K562 (cell line): Measurements from ENCODE around the gene MGAT1. TPM values are rescaled to one million over a fixed set of nuclear protein-coding genes. Genes with fewer than 3 reads are reported as not detected.

ENCODE experiments used
- ATAC-seq: fragments of 200-7000 bp; cut with Tn5 transposase; 3 replicates; pipeline ENCODE4 v1.9.1; 2020; ENCODE audit warnings: moderate library complexity
- BruUV-seq: library from RNA; stranded (reverse); fragments of 400-500 nt; replicated peaks from 2 replicates; lab custom pipeline; 2021; lab: Mats Ljungman, UMichigan
- CTCF ChIA-PET: fragments of 300-600 bp; formaldehyde crosslinking; extraction: SDS; loops from one replicate; lab custom pipeline; 2021; ENCODE audit warnings: low intra/inter-chr PET ratio; lab: Yijun Ruan, JAX
- POLR2A ChIA-PET: fragments of 300-600, 350-650 bp; sonication (Branson Sonifier 250); formaldehyde crosslinking; extraction: SDS; loops from one replicate; lab custom pipeline; 2021; ENCODE audit warnings: antibody characterized with exemption, inconsistent platforms; lab: Yijun Ruan, JAX
- DNase-seq, 4 experiments: peaks; one replicate each; pipeline versions ENCODE4 v3.0.0 to v3.0.0-alpha.2; 2011 to 2018; ENCODE audit warnings: low spot score in 3 of 4, mixed read lengths in 3 of 4; ENCODE audit errors: extremely low read depth in 1 of 4
- FAIRE-seq: peaks from 2 replicates; lab custom pipeline; 2011; peaks lifted over from hg19 to GRCh38; lab: Jason Lieb, UNC
- H2AFZ ChIP-seq: 2 replicates; pipeline ENCODE4 v1.6.0; 2011; ENCODE audit warnings: low read depth, low read length, control low read depth, inconsistent platforms
- H3K27ac ChIP-seq: fragments of 200-600 bp; 3 replicates; pipeline ENCODE4 v1.8.0; 2011; ENCODE audit warnings: low read depth, mild to moderate bottlenecking, control low read depth, inconsistent platforms, low read length, moderate library complexity, mixed read lengths; ENCODE audit errors: extremely low read depth
- H3K27me3 ChIP-seq, 2 experiments: fragments of 300-600 bp in 1 of 2; 2 replicates in 1 of 2; 3 replicates in 1 of 2; pipeline versions ENCODE4 v1.6.0 to v1.8.0; 2011; ENCODE audit warnings: inconsistent platforms in 2 of 2, low read length in 2 of 2, mild to moderate bottlenecking in 1 of 2, mixed read lengths in 1 of 2, moderate library complexity in 1 of 2; ENCODE audit not compliant: control insufficient read depth in 2 of 2, insufficient read depth in 2 of 2
- H3K36me3 ChIP-seq: fragments of 300-600 bp; 3 replicates; pipeline ENCODE4 v1.8.0; 2011; ENCODE audit warnings: mild to moderate bottlenecking, low read length, inconsistent platforms; ENCODE audit not compliant: control insufficient read depth, insufficient read depth
- H3K4me1 ChIP-seq, 2 experiments: fragments of 200-600 bp in 1 of 2; replicated peaks in 1 of 2; 2 replicates in 1 of 2; 3 replicates in 1 of 2; pipeline versions ENCODE4 v1.5.1 to v1.8.0; 2011; ENCODE audit warnings: inconsistent platforms in 2 of 2, low read length in 2 of 2, mild to moderate bottlenecking in 1 of 2, mixed read lengths in 1 of 2, moderate library complexity in 1 of 2; ENCODE audit not compliant: control insufficient read depth in 2 of 2, insufficient read depth in 2 of 2
- H3K4me2 ChIP-seq: 2 replicates; pipeline ENCODE4 v1.6.1; 2011; ENCODE audit warnings: low read length, control low read depth, inconsistent platforms, mixed read lengths; ENCODE audit not compliant: insufficient read depth
- H3K4me3 ChIP-seq: fragments of 200-600 bp; sonication (generic), shearing (Covaris generic); 2 replicates; pipeline ENCODE4 v1.5.1; 2016; ENCODE audit warnings: control low read depth, inconsistent platforms
- H3K79me2 ChIP-seq: fragments of 200-600 bp; 3 replicates; pipeline ENCODE4 v1.8.0; 2011; ENCODE audit warnings: low read length, inconsistent platforms; ENCODE audit not compliant: control insufficient read depth, insufficient read depth
- H3K9ac ChIP-seq, 2 experiments: 2 replicates each; pipeline versions ENCODE4 v1.6.0 to v1.6.1; 2011; ENCODE audit warnings: low read depth in 2 of 2, low read length in 2 of 2, control low read depth in 1 of 2, inconsistent platforms in 1 of 2, mild to moderate bottlenecking in 1 of 2, mixed read lengths in 1 of 2; ENCODE audit not compliant: insufficient read depth in 1 of 2
- H3K9me1 ChIP-seq: one replicate; pipeline ENCODE4 v1.6.0; 2011; ENCODE audit warnings: inconsistent platforms, mild to moderate bottlenecking, low read length, moderate library complexity; ENCODE audit not compliant: control insufficient read depth, insufficient read depth
- H3K9me3 ChIP-seq: replicated peaks from 2 replicates; pipeline ENCODE4 v1.5.1; 2011; ENCODE audit warnings: low read depth, low read length, inconsistent platforms; ENCODE audit not compliant: control insufficient read depth, insufficient read depth
- H4K20me1 ChIP-seq: replicated peaks from 2 replicates; pipeline ENCODE4 v1.6.1; 2011; ENCODE audit warnings: low read length, inconsistent platforms, mixed read lengths; ENCODE audit not compliant: control insufficient read depth, insufficient read depth
- CBX3 ChIP-seq, 2 experiments: IDR thresholded peaks; 1 replicate in 1 of 2; 2 replicates in 1 of 2; pipeline ENCODE4 v1.6.1; 2012; ENCODE audit warnings: inconsistent platforms in 2 of 2, low read length in 2 of 2, borderline replicate concordance in 1 of 2, control low read depth in 1 of 2
- CBX5 ChIP-seq: IDR thresholded peaks from 2 replicates; pipeline ENCODE4 v1.6.1; 2014; ENCODE audit warnings: low read depth, borderline replicate concordance
- CHD1 ChIP-seq: fragments of 200-600 bp; sonication (generic); IDR thresholded peaks from one replicate; pipeline ENCODE4 v1.6.1; 2012; ENCODE audit warnings: mild to moderate bottlenecking, moderate library complexity, low read length, inconsistent platforms
- ELF4 ChIP-seq: fragments of 450-650 bp; formaldehyde crosslinking; IDR thresholded peaks from 2 replicates; pipeline ENCODE4 v1.4.0; 2022; ENCODE audit warnings: missing genetic modification characterization
- ESRRB ChIP-seq: fragments of 250-450 bp; sonication (Bioruptor Pico); IDR thresholded peaks from 2 replicates; pipeline ENCODE4 v1.5.0; 2020; ENCODE audit warnings: mild to moderate bottlenecking, moderate library complexity, borderline replicate concordance
- EZH2 ChIP-seq: IDR thresholded peaks from 2 replicates; pipeline ENCODE4 v1.6.1; 2012; ENCODE audit warnings: low read depth, mild to moderate bottlenecking, inconsistent platforms, low read length, borderline replicate concordance
- MAFK ChIP-seq: IDR thresholded peaks from 2 replicates; pipeline ENCODE4 v1.6.1; 2011; ENCODE audit warnings: low read length, improper control_type of control experiment
- MTA3 ChIP-seq: fragments of 450-650 bp; formaldehyde crosslinking; IDR thresholded peaks from 2 replicates; pipeline ENCODE4 v1.6.1; 2017; ENCODE audit warnings: mild to moderate bottlenecking, borderline replicate concordance
- PPARD ChIP-seq: fragments of 250-450 bp; sonication (Bioruptor Pico); IDR thresholded peaks from 2 replicates; pipeline ENCODE4 v1.8.0; 2022; ENCODE audit warnings: inconsistent platforms, mild to moderate bottlenecking, moderate library complexity
- RBM25 ChIP-seq: fragments of 200-400 bp; formaldehyde crosslinking; IDR thresholded peaks from 2 replicates; pipeline ENCODE4 v1.6.1; 2018; ENCODE audit warnings: low read length, low read depth, moderate library complexity; ENCODE audit not compliant: severe bottlenecking
- SOX6 ChIP-seq: fragments of 450-650 bp; IDR thresholded peaks from 2 replicates; pipeline ENCODE4 v1.6.1; 2014; ENCODE audit warnings: mild to moderate bottlenecking
- TRIM24 ChIP-seq, 2 experiments: fragments of 450-650 bp; IDR thresholded peaks; 2 replicates each; pipeline ENCODE4 v1.6.1; 2016
- TRIM28 ChIP-seq: fragments of 450-650 bp; IDR thresholded peaks from 2 replicates; pipeline ENCODE4 v1.6.1; 2017
- XRCC3 ChIP-seq: fragments of 450-650 bp; IDR thresholded peaks from 2 replicates; pipeline ENCODE4 v1.6.1; 2017; ENCODE audit warnings: mild to moderate bottlenecking, moderate library complexity
- ZBTB2 ChIP-seq: fragments of 450-650 bp; IDR thresholded peaks from 2 replicates; pipeline ENCODE4 v1.6.1; 2016; ENCODE audit warnings: antibody characterized with exemption
- ZFX ChIP-seq: sonication (generic); formaldehyde crosslinking; IDR thresholded peaks from 2 replicates; pipeline ENCODE4 v1.8.0; 2022; ENCODE audit warnings: mild to moderate bottlenecking, missing genetic modification reagents, moderate library complexity
- ZNF280A ChIP-seq: fragments of 450-650 bp; IDR thresholded peaks from 2 replicates; pipeline ENCODE4 v1.6.1; 2018; ENCODE audit warnings: mild to moderate bottlenecking, low read depth; ENCODE audit not compliant: partially characterized antibody
- ZNF75A ChIP-seq: fragments of 450-650 bp; formaldehyde crosslinking; IDR thresholded peaks from 2 replicates; pipeline ENCODE4 v1.4.0; 2020; ENCODE audit warnings: mild to moderate bottlenecking
- WGBS: fragments of 100-300 bp; shearing (Covaris generic); methylation state at CpG from one replicate; pipeline ENCODE4 v1.1.6; 2016; ENCODE audit warnings: low coverage, mixed read lengths; ENCODE audit not compliant: insufficient coverage; ENCODE audit errors: missing lambda C conversion rate; 5-methylcytosine and 5-hydroxymethylcytosine counted together
- in situ Hi-C: fragments of 300-500 bp; cut with MboI; formaldehyde crosslinking; loops from 4 replicates; pipeline ENCODE4 v1.15.0; 2018; ENCODE audit warnings: inconsistent platforms, mixed read lengths
- intact Hi-C: fragments of 100-400 bp; cut with micrococcal nuclease; formaldehyde crosslinking; loops from 2 replicates; pipeline ENCODE4 v1.14.2; 2022
- polyA plus RNA-seq, 8 experiments: library from polyadenylated mRNA; depleted of rRNA in 4 of 8; stranded (reverse) in 5 of 8; unstranded in 3 of 8; fragments of >200 nt; fragmentation: Nextera tagmentation in 2 of 8; fragmentation: Illumina TruSeq in 1 of 8; extraction: Ambion mirVana in 2 of 8; extraction: Trizol in 1 of 8; gene quantifications; 2 replicates each; pipeline versions ENCODE4 v1.2.1 to v1.2.3, GENCODE V29; 2011 to 2014; ENCODE audit warnings: inconsistent platforms in 1 of 8, missing spikeins in 1 of 8
- total RNA-seq, 7 experiments: library from RNA; depleted of rRNA in 6 of 7; stranded (reverse); fragments of >200 nt in 6 of 7; fragmentation: Illumina TruSeq in 2 of 7; extraction: Trizol in 2 of 7; gene quantifications; 2 replicates each; pipeline versions ENCODE4 v1.2.1 to v1.2.3, GENCODE V29; 2011 to 2021; ENCODE audit warnings: low replicate concordance in 1 of 7

MGAT1 gene
- total and polyA plus RNA-seq, 9 of the 15 experiments (the other 6 are each of a cell fraction or from before 2014, with no cell fraction given) = 3.9 to 82.7 (median 44.5) TPM

GRCh38 chr5:180802325-180803180 lies at the start of gene MGAT1 (continued):
- TF ChIP-seq CHD1 = peak; percentile 70
- TF ChIP-seq, all 486 proteins: peak for 92

GRCh38 chr5:180850434-180851078 lies 48.0 kb upstream of the MGAT1 start:
- Histone ChIP-seq H3K36me3 (peaks cover 59% of the 10 kb centered on the region), H3K27me3 (no peaks in the 10 kb centered on the region)
- in situ Hi-C loops = no loop called here
- TF ChIP-seq XRCC3 (peak; percentile 59; the same call in 1 of the 2 replicates), TRIM28 (0 out of 2 replicates have a peak, but pooled peaks have one; percentile 27), RBM25 (peak; percentile 71), MAFK (no peak), ELF4 (CRISPR knock-in tag) (no peak), CBX3 (IDR thresholded peaks at IDR 0.05; ENCODE audit: borderline replicate concordance in 1 of 2, low read length in 2 of 2) (peak in 1 of 2 experiments; percentile 88; a peak in 1 of 3 replicates), ZFX (0 out of 2 replicates have a peak, but pooled peaks have one; percentile 16), ZNF280A (peak; percentile 76), ZBTB2 (no peak), MTA3 (0 out of 2 replicates have a peak, but pooled peaks have one; percentile 21), ESRRB (CRISPR knock-in tag) (no peak), PPARD (CRISPR knock-in tag) (no peak), EZH2 (no peak), TRIM24 (IDR thresholded peaks at IDR 0.05) (0 out of 4 replicates have a peak, but pooled peaks of 1 of the 2 experiments have one; percentile 12), ZNF75A (CRISPR knock-in tag) (peak; percentile 92), CBX5 (0 out of 2 replicates have a peak, but pooled peaks have one; percentile 13), SOX6 (peak; percentile 40; the same call in 1 of the 2 replicates)

More at GRCh38 chr5:180850434-180851078, 48.0 kb upstream of the MGAT1 start:
- CTCF ChIA-PET = no interaction called here
- no peaks in the 10 kb centered on the region for H3K79me2 ChIP-seq
- H3K9ac ChIP-seq = no peak overlapping the region
- no peak overlapping the region for H3K4me3 ChIP-seq
- DNase-seq = no peak
- no peak overlapping the region for H2AFZ ChIP-seq
- no peaks in the 10 kb centered on the region for H4K20me1 ChIP-seq
- H3K4me2 ChIP-seq = no peak overlapping the region
- POLR2A ChIA-PET = interaction anchor here (0.5 kb wide), 1 partner anchor 10 kb away, joined by 3 read pairs; no protein-coding TSS in a partner anchor
- H3K4me1 ChIP-seq = no peaks in the 10 kb centered on the region
- no peak overlapping the region for H3K27ac ChIP-seq
- ATAC-seq = no peak
- intact Hi-C loops = no loop called here
- no peak for FAIRE-seq
- peaks cover 50% of the 10 kb centered on the region for H3K9me3 ChIP-seq
- H3K9me1 ChIP-seq = no peaks in the 10 kb centered on the region
- WGBS = 99% methylated on average over 10 of the region's 10 CpGs
- no TSS peak for BruUV-seq
